ENCODE data around the gene LAMP2. TPM values are rescaled to one million over a fixed set of nuclear protein-coding genes. Genes with fewer than 3 reads are reported as not detected.

The LAMP2 gene
- total and polyA plus RNA-seq, 10 of the 15 experiments (the other 5 are each of a cell fraction or from before 2014, with no cell fraction given): 21.0 to 48.1 (median 27.3) TPM

DNA sequence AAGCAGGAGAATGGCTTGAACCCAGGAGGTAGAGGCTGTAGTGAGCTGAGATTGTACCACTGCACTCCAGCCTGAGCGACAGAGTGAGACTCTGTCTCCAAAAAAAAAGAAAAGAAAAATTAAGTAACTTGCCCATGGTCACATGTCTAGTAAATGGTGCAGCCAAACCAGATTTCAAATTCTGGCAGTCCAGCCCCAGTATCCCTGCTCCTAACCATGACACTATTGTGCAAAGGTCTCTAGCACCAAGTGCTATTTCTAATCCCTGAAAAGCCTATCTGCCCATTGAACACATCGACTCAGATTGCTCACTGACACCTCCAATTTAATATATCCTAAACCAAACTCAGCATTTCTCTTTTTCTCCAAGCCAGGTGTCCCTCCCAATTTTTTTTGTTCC is 7.6 kb upstream of the LAMP2 start (continued):
- no peak for TF ChIP-seq CTCF (IDR thresholded peaks at IDR 0.05 in 2 of 3, conservative IDR thresholded peaks at IDR 0.05 in 1 of 3; ENCODE audit: control insufficient read depth in 2 of 3, extremely low read depth in 1 of 3, insufficient read depth in 1 of 3, low read depth in 3 of 3, low read length in 3 of 3)
- TF ChIP-seq IKZF1 (conservative IDR thresholded peaks at IDR 0.05): no peak
- TF ChIP-seq CHD2 (IDR thresholded peaks at IDR 0.05; ENCODE audit: borderline replicate concordance, low read depth, low read length): no peak
- no peak for TF ChIP-seq CEBPZ (IDR thresholded peaks at IDR 0.05; ENCODE audit: low read depth, low read length)
- no peak for TF ChIP-seq SIX5 (IDR thresholded peaks at IDR 0.05; ENCODE audit: low read depth, low read length, severe bottlenecking)
- TF ChIP-seq RBBP5 (conservative IDR thresholded peaks at IDR 0.05): no peak
- TF ChIP-seq SREBF2 (IDR thresholded peaks at IDR 0.05; ENCODE audit: low read length): no peak

Data from GM12878 (cell line).